Activated naive CD8-positive, alpha-beta T cell treated with anti-CD3 and anti-CD28 coated beads, Interleukin-2, amount 10 ng/mL, durations not matched to agents 7 days and 5 days (primary cell): ENCODE results near the gene C3orf85. TPM values are rescaled to one million over a fixed set of nuclear protein-coding genes. Genes with fewer than 3 reads are reported as not detected.

Experiments used
- ATAC-seq: fragments of 150-1000 bp; cut with Tn5 transposase; one replicate; pipeline ENCODE4 v1.10.0; 2021; ENCODE audit warnings: low read depth, moderate library complexity
- POLR2A ChIA-PET: fragments of 350-600 bp; sonication (Branson Sonifier 250); formaldehyde crosslinking; loops from one replicate; lab custom pipeline; 2021; ENCODE audit warnings: antibody characterized with exemption; lab: Charles Lee
- DNase-seq: peaks from one replicate; pipeline ENCODE4 v3.0.0; 2021
- H3K27ac Mint-ChIP-seq: one replicate; pipeline ENCODE4 v1.8.0; 2022; ENCODE audit warnings: mild to moderate bottlenecking, mixed read lengths
- H3K27me3 Mint-ChIP-seq: one replicate; pipeline ENCODE4 v1.8.0; 2022; ENCODE audit warnings: mild to moderate bottlenecking, moderate library complexity, mixed read lengths
- H3K36me3 Mint-ChIP-seq: one replicate; pipeline ENCODE4 v1.8.0; 2021; ENCODE audit warnings: mild to moderate bottlenecking, mixed read lengths
- H3K4me1 Mint-ChIP-seq: one replicate; pipeline ENCODE4 v1.8.0; 2021; ENCODE audit warnings: mixed read lengths
- H3K4me3 Mint-ChIP-seq: one replicate; pipeline ENCODE4 v1.8.0; 2022; ENCODE audit warnings: mild to moderate bottlenecking, moderate library complexity, mixed read lengths
- H3K9me3 Mint-ChIP-seq: one replicate; pipeline ENCODE4 v1.8.0; 2021; ENCODE audit warnings: mixed read lengths
- total RNA-seq, 2 experiments: library from RNA; stranded (reverse); gene quantifications; one replicate each; pipeline ENCODE4 v1.2.3, GENCODE V29; 2021

The C3orf85 gene, protein sequence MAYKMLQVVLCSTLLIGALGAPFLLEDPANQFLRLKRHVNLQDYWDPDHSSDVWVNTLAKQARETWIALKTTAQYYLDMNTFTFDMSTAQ
- not detected for total RNA-seq

GRCh38 chr3:109136523-109136922 is at the start of gene C3orf85:
Gene C3orf85, plus strand, starts transcription at chr3:109136719. Its CDS starts 129 bp downstream, at chr3:109136848.
- H3K27ac Mint-ChIP-seq = no peak within 1 kb of the TSS
- H3K4me1 Mint-ChIP-seq = no peaks in the 10 kb centered on the region
- no peak for ATAC-seq
- peaks cover 5% of the 10 kb centered on the region for H3K27me3 Mint-ChIP-seq
- H3K36me3 Mint-ChIP-seq = no peaks in the 10 kb centered on the region
- H3K9me3 Mint-ChIP-seq = no peaks in the 10 kb centered on the region
- DNase-seq = no peak
- POLR2A ChIA-PET = no interaction called here
- no peak within 1 kb of the TSS for H3K4me3 Mint-ChIP-seq

GRCh38 chr3:109089265-109089664 is 47.3 kb upstream of the C3orf85 start:
- Mint-ChIP-seq H3K4me1 (no peaks in the 10 kb centered on the region), H3K27me3 (peaks cover 27% of the 10 kb centered on the region), H3K9me3 (no peaks in the 10 kb centered on the region), H3K36me3 (no peaks in the 10 kb centered on the region), H3K27ac (no peak overlapping the region), H3K4me3 (no peak overlapping the region)
- ATAC-seq (no peak), DNase-seq (no peak)
- POLR2A ChIA-PET = no interaction called here

GRCh38 chr3:109091846-109092245 is 44.7 kb upstream of the C3orf85 start:
- H3K36me3 Mint-ChIP-seq = no peaks in the 10 kb centered on the region
- ATAC-seq (no peak), DNase-seq (no peak)
- H3K27me3 Mint-ChIP-seq = peaks cover 34% of the 10 kb centered on the region
- H3K4me1 Mint-ChIP-seq = no peaks in the 10 kb centered on the region
- POLR2A ChIA-PET = no interaction called here
- no peak overlapping the region for H3K27ac Mint-ChIP-seq
- H3K9me3 Mint-ChIP-seq = no peaks in the 10 kb centered on the region
- no peak overlapping the region for H3K4me3 Mint-ChIP-seq

GRCh38 chr3:109093561-109093960 is 43.0 kb upstream of the C3orf85 start:
- H3K36me3 Mint-ChIP-seq = no peaks in the 10 kb centered on the region
- H3K27me3 Mint-ChIP-seq = peaks cover 31% of the 10 kb centered on the region
- no peak overlapping the region for H3K4me3 Mint-ChIP-seq
- POLR2A ChIA-PET = no interaction called here
- ATAC-seq (no peak), DNase-seq (no peak)
- no peaks in the 10 kb centered on the region for H3K4me1 Mint-ChIP-seq
- H3K27ac Mint-ChIP-seq = no peak overlapping the region
- no peaks in the 10 kb centered on the region for H3K9me3 Mint-ChIP-seq

DNA sequence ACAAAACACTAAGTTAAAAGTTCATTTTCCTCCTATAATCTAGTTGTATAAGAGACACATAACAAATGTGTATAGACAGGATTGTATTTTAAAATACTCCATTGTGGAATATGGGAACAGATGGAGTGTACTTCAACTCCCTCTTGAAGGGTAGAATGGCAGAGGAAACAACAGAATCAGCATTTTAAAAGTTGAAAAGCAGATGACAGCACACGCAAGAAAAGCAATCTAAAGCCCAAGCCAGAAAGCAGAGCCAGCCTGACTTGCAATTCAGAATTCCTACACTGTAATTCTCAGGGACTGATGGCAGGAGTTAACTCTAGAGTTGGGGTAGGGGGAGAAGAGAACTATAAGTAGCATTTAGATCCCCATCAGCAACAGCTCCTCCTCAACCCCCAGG is 41.4 kb upstream of the C3orf85 start:
- no peak for DNase-seq
- POLR2A ChIA-PET = no interaction called here
- Mint-ChIP-seq H3K36me3 (no peaks in the 10 kb centered on the region), H3K9me3 (no peaks in the 10 kb centered on the region), H3K27me3 (peaks cover 22% of the 10 kb centered on the region), H3K27ac (no peak overlapping the region), H3K4me1 (no peaks in the 10 kb centered on the region), H3K4me3 (no peak overlapping the region)
- ATAC-seq = no peak

DNA sequence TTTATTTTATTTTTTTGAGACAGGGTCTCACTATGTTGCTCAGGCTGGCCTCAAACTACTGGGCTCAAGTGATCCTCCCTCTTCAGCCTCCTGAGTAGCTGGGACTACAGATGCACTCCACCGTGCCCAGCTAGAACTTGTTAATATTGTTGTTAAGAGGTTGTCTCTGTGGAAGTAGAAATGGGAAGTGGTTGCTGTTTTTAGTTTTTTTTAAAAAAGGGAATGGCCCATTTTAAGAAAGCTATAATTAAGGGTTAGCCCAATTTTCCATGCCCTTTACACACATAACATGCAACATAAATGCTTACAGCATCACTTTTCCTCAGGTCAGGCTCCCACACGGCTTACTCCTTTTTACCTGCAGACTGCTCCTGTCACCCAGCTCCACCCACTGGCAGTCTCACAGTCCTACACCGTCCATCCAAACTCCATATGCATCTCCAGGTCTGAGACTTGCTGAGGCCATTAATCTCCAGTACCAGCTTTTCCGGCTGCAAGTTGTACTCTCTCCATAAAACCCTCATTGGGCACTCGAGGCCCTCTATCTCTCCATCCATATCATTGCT is 38.4 kb upstream of the C3orf85 start:
- H3K36me3 Mint-ChIP-seq = no peaks in the 10 kb centered on the region
- DNase-seq (no peak), ATAC-seq (no peak)
- H3K4me3 Mint-ChIP-seq = no peak overlapping the region
- no peak overlapping the region for H3K27ac Mint-ChIP-seq
- H3K27me3 Mint-ChIP-seq = peaks cover 16% of the 10 kb centered on the region
- H3K9me3 Mint-ChIP-seq = no peaks in the 10 kb centered on the region
- no peaks in the 10 kb centered on the region for H3K4me1 Mint-ChIP-seq
- POLR2A ChIA-PET = no interaction called here

GRCh38 chr3:109109574-109109973 is 26.9 kb upstream of the C3orf85 start:
- no peaks in the 10 kb centered on the region for H3K4me1 Mint-ChIP-seq
- no peaks in the 10 kb centered on the region for H3K9me3 Mint-ChIP-seq
- no peak overlapping the region for H3K4me3 Mint-ChIP-seq
- no peaks in the 10 kb centered on the region for H3K36me3 Mint-ChIP-seq
- ATAC-seq (no peak), DNase-seq (no peak)
- peaks cover 13% of the 10 kb centered on the region for H3K27me3 Mint-ChIP-seq
- POLR2A ChIA-PET = no interaction called here
- no peak overlapping the region for H3K27ac Mint-ChIP-seq

- peaks cover 16% of the 10 kb centered on the region for H3K27me3 Mint-ChIP-seq
- no peak overlapping the region for H3K27ac Mint-ChIP-seq
- ATAC-seq = no peak
- POLR2A ChIA-PET = no interaction called here
- no peaks in the 10 kb centered on the region for H3K9me3 Mint-ChIP-seq
- no peak for DNase-seq
- no peaks in the 10 kb centered on the region for H3K36me3 Mint-ChIP-seq
- H3K4me1 Mint-ChIP-seq = no peaks in the 10 kb centered on the region
- H3K4me3 Mint-ChIP-seq = no peak overlapping the region
These were observed 23.4 kb upstream of the C3orf85 start for GRCh38 chr3:109112946-109113760.

DNA sequence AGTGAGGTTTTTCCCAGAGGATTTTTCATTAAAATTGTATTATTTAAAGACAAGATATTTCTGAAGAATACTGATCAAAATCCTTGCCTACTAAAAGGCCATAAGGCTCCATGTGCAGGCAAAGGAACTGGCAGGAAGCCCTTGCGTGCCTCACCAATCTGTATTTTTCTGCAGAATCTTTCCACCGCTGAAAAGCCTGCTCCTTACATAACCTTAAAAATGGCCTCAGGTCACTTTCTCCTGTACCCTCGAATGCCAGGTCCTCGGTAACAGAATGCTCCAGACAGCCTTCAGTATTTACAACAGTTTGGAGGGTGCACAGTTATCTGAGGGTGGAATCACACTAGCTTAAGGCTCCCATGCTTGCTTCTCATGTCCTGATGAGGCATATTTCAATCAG is 21.8 kb upstream of the C3orf85 start:
- no peak overlapping the region for H3K27ac Mint-ChIP-seq
- no peaks in the 10 kb centered on the region for H3K9me3 Mint-ChIP-seq
- no peak overlapping the region for H3K4me3 Mint-ChIP-seq
- H3K4me1 Mint-ChIP-seq = no peaks in the 10 kb centered on the region
- DNase-seq (no peak), ATAC-seq (no peak)
- POLR2A ChIA-PET = no interaction called here
- peaks cover 16% of the 10 kb centered on the region for H3K27me3 Mint-ChIP-seq
- H3K36me3 Mint-ChIP-seq = no peaks in the 10 kb centered on the region

GRCh38 chr3:109115451-109115850 is 21.1 kb upstream of the C3orf85 start:
- no peaks in the 10 kb centered on the region for H3K36me3 Mint-ChIP-seq
- DNase-seq (no peak), ATAC-seq (no peak)
- POLR2A ChIA-PET = no interaction called here
- no peaks in the 10 kb centered on the region for H3K4me1 Mint-ChIP-seq
- no peak overlapping the region for H3K27ac Mint-ChIP-seq
- H3K27me3 Mint-ChIP-seq = peaks cover 16% of the 10 kb centered on the region
- H3K9me3 Mint-ChIP-seq = no peaks in the 10 kb centered on the region
- H3K4me3 Mint-ChIP-seq = no peak overlapping the region

DNA sequence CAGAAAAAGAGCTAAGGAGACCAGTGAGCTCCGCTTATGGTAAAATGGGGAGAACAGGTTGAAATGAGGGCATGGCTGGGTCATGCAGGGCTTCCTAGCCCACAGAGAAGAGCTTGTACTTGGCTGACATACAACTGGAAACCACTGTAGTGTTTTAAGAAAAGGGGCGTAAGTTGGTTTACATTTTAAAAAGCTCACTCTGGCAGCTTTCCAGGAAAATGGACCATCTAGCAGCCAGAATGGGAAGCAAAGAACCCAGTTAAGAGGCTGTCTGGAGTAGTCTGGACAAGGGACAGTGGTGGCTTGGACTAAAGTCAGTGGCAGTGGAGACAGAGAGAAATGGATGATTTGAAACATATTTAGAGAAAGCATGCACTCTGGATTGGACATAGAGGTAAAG is 20.5 kb upstream of the C3orf85 start:
- Mint-ChIP-seq H3K27me3 (peaks cover 16% of the 10 kb centered on the region), H3K4me1 (no peaks in the 10 kb centered on the region), H3K27ac (no peak overlapping the region), H3K4me3 (no peak overlapping the region), H3K36me3 (no peaks in the 10 kb centered on the region), H3K9me3 (no peaks in the 10 kb centered on the region)
- DNase-seq = no peak
- POLR2A ChIA-PET = no interaction called here
- ATAC-seq = no peak

DNA sequence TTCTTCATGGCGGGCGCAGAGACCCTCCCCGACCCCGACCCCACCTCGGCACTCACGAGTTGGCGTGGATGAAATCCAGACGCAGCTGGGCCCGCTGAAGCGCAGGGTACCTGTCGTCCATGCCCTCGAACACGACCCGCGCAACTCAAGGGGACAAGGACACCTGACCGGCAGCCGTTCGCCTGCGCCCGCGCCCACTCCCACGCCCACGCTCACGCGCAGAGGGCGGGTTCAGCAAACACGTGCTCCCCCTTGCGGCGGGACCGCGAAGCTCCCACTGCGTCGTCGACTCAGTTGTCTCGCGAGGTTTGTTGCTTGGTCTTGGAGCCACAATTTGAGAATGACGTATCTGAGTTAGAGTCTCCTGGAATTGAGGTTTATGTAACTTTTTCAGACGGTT is 18.6 kb upstream of the C3orf85 start, which contains the start of gene MORC1:
MORC1 (minus strand) TSS at position 196 of the 400 bp plus-strand sequence; CDS start at position 121, 75 bp downstream.
- Mint-ChIP-seq H3K4me1 (no peaks in the 10 kb centered on the region), H3K27me3 (peaks cover 11% of the 10 kb centered on the region), H3K9me3 (peaks cover 3% of the 10 kb centered on the region), H3K36me3 (no peaks in the 10 kb centered on the region), H3K4me3 (no peak within 1 kb of the TSS), H3K27ac (no peak within 1 kb of the TSS)
- ATAC-seq (no peak), DNase-seq (no peak)
- POLR2A ChIA-PET = no interaction called here

- Mint-ChIP-seq H3K27me3 (peaks cover 6% of the 10 kb centered on the region), H3K9me3 (peaks cover 3% of the 10 kb centered on the region), H3K27ac (no peak overlapping the region), H3K36me3 (no peaks in the 10 kb centered on the region), H3K4me1 (no peaks in the 10 kb centered on the region), H3K4me3 (no peak overlapping the region)
- POLR2A ChIA-PET = no interaction called here
- DNase-seq (no peak), ATAC-seq (no peak)
These were observed 17.9 kb upstream of the C3orf85 start for GRCh38 chr3:109118584-109118983.

- no peak overlapping the region for H3K4me3 Mint-ChIP-seq
- no peak for DNase-seq
- POLR2A ChIA-PET = no interaction called here
- no peak overlapping the region for H3K27ac Mint-ChIP-seq
- H3K27me3 Mint-ChIP-seq = peaks cover 3% of the 10 kb centered on the region
- peaks cover 3% of the 10 kb centered on the region for H3K9me3 Mint-ChIP-seq
- H3K36me3 Mint-ChIP-seq = no peaks in the 10 kb centered on the region
- no peaks in the 10 kb centered on the region for H3K4me1 Mint-ChIP-seq
- no peak for ATAC-seq
These were observed 13.8 kb upstream of the C3orf85 start for GRCh38 chr3:109122690-109123089.
